Stimulated activated CD8-positive, alpha-beta memory T cell treated with anti-CD3 and anti-CD28 coated beads, Interleukin-7, amount 100 ng/mL, for 1 hour (primary cell): ENCODE results near the gene KCP.

Experiments used
- DNase-seq, 2 donors: peaks; one replicate each; pipeline ENCODE4 v3.0.0-alpha.2; 2020; ENCODE audit warnings: low read depth in 2 of 2

The KCP gene

DNA sequence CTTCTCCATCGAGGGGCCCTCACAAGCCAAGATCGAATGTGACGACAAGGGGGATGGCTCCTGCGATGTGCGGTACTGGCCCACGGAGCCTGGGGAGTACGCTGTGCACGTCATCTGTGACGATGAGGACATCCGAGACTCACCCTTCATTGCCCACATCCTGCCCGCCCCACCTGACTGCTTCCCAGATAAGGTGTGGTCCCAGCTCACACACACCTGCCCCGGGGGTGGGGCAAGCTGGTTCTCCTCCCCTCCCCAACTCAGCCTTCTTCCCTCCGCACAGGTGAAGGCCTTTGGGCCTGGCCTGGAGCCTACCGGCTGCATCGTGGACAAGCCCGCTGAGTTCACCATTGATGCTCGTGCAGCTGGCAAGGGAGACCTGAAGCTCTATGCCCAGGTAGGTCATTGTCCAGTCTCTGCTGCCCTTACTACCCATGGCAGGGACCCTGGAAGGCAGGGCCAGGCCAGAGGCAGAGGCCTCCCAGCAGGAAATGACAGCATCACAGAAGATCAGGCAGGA lies 69.3 kb downstream of the KCP start:
- no peak for DNase-seq

- DNase-seq, result no peak
Measured at GRCh38 chr7:128840326-128841170, 70.0 kb downstream of the KCP start.

- no peak for DNase-seq
Measured at GRCh38 chr7:128839751-128840177, 70.7 kb downstream of the KCP start.

- DNase-seq, result no peak
Measured at GRCh38 chr7:128838981-128839731, 71.4 kb downstream of the KCP start.

DNA sequence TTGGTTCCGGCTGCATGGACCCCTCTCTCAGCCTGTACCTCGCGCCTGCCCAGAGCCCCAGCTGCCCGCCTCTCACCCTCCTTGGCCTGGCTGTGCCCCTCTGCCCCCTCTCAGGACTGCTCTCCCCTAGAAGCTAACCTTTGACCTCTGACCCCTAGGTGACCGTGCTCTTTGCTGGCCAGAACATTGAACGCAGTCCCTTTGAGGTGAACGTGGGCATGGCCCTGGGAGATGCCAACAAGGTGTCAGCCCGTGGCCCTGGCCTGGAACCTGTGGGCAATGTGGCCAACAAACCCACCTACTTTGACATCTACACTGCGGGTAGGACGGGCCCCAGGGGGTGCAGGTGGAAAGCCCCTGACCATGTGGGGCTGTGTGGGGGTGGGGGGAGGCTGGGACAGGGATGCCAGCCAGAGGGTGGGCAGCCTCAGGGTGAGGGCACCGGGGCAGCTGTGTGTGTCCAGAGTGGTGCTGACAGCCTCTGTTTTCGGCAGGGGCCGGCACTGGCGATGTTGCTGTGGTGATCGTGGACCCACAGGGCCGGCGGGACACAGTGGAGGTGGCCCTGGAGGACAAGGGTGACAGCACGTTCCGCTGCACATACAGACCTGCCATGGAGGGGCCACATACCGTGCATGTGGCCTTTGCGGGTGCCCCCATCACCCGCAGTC lies 72.3 kb downstream of the KCP start:
- no peak for DNase-seq

GRCh38 chr7:128837521-128837921 lies 73.0 kb downstream of the KCP start:
- no peak for DNase-seq

DNA sequence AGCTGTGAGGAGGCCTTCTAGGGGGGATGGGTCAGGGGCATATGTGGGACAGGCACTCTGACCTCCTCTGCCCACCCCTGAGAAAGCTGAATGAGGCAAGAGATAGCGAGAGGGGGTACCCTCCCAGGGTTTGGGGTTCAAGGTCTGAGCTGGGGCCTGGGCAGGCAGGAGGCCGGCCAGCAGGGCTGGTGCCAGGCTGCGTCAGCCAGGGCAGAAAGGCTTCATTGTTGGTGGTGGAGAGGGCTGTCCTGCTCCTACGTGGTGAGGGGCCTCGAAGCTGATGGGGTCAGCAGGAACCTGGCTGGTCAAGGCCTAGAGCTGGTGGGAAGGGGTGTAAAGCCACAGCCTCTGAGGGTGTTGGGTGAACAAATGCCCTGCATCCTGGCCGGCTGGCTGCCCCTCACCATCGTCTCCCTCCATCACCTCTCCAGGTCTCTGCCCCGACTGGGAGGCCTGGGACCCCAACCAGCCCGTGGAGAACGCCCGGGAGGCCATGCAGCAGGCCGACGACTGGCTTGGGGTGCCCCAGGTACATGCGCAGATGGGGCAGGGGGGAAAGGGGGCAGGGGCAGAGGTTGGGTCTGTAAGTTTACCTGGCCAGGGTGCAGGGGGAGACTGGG lies 73.7 kb downstream of the KCP start:
- no peak for DNase-seq

DNA sequence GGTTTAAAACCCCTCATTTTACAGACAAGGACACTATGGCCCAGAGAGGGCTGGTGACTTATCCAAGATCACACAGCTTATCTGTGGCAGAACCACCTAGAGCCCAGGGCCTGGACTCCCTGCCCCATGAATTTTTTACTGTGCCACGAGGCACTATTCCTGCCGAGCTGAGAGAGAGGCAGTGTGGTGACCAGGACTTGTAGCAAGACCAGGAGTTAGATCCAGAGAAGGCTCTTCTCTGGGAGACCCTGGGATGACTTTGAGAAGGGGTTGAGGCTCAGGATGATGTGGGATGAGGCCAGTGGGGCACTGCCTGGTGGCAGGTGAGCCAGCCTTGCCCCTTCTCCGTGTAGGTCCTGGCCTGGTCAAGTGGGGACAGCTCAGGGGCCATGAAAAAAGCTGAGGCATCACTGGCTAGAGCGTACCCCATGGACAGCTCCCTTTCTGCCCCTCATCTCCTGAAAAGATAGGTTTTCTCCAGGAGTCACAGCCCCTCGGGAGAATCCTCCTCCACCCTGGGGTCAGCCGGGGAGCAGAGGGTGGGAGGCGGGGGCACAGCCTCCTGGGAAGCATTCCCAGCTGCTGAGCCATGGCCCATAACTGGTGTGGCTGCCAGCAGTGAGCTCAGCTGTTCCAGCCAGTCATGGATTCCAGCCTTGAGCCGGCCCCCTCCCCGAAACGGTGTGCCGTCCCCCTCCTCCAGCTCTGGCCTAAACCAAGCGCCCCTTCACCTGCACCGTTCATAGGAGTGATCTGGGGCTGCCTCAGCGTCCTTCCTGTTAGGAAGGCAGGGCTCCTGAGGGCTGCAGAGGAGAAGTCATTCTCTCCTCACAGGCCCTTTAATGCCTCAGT lies 74.5 kb downstream of the KCP start:
- DNase-seq, result no peak

DNA sequence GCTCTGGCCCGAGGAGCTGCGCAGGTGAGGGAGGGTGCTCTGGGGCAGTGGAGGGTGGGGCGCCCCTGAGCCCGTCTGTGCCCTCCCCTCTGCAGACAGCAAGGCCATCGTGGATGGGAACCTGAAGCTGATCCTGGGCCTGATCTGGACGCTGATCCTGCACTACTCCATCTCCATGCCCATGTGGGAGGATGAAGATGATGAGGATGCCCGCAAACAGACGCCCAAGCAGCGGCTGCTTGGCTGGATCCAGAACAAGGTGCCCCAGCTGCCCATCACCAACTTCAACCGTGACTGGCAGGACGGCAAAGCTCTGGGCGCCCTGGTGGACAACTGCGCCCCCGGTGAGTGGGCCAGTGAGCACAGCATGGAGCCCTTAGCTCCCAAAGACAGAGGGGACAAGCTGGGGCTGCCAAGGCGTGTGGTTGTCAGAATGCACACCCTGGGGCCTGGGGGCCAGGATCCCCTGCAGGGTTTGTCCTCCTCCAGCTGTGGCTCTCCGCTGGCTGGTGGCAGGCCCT lies 75.2 kb downstream of the KCP start:
- no peak for DNase-seq

GRCh38 chr7:128833946-128834325 lies 76.6 kb downstream of the KCP start:
- DNase-seq, result no peak

DNA sequence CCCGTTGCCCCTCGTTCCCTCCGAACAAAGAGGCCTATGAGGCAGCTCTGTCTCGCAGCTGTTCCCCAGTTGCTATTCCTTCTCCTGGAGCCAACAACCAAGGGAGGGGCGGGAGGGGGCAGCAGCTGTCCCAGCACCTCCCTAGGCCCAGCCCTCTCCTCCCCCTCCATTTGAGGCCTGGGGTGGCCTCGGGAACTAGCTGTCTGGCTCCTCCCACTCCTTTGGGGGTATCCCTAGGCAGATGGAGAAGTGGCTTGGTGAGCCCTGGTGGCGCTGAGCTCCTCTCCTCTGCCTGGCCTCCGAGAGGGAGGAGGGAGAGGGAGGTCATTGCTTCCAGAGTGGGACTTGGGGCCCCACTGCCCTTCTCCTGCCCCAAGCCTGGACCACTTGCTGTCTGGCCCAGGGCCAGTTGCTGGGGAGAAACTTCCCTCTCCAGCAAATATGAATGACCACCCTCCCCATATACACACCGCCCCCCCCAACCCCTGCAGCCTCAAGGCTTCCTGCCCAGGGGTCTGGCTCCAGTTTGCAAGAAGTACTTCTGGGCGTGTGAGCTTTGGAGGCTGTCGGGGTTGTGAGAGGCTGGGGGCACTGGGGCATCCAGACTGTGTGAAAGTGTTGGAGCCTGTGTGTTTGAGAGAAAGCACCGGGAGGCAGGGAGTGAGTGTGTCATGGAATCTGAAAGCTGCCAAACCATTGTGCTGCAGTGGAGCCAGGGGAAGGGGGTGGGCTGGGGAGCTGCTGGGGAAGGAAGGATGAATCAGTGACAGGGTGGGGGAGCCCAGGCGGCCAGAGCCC lies 77.2 kb downstream of the KCP start:
- no peak for DNase-seq

- no peak for DNase-seq
Measured at GRCh38 chr7:128832880-128833147, 77.7 kb downstream of the KCP start.

GRCh38 chr7:128831994-128832879 lies 78.3 kb downstream of the KCP start:
- DNase-seq, result no peak

DNA sequence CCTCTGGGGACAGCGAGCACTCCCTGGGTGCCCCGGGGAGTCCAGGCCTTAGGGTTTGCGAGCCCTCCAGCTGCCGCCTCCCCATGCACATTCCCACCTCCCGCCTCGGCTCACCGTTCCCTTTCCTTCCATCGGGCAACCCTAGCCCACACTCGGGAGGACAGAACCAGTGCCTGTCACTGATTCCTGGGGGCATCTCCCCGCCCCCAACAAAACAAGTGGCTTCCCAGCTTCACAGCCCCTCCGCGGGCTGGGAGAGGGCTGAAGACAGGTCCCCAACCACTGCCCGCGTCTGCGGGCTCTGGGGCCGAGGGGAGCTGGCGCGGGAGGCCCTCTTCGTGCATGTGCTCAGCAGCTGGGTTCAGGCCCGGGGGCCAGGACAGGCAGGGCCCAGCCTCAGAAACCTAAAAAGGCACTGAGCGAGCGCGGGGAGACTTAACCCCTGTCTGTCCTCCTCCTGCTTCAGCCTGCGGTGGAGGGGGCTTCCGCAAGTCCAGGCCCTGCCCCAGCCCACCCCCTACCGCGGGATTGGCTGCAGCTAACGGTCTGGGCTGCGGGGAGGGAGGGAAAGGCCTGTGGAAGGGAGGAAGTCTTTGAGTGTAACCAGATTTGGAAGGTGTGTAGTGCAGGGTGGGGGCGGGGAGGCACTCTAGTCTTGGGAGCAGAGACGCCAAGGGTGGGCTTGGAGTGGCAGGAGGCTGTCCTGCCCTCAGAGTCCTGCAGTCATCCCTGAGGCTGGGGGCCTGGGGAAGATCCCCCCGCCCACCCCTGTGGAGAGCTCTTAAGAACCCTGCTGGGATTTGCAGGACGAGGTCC lies 79.1 kb downstream of the KCP start:
- no peak for DNase-seq

DNA sequence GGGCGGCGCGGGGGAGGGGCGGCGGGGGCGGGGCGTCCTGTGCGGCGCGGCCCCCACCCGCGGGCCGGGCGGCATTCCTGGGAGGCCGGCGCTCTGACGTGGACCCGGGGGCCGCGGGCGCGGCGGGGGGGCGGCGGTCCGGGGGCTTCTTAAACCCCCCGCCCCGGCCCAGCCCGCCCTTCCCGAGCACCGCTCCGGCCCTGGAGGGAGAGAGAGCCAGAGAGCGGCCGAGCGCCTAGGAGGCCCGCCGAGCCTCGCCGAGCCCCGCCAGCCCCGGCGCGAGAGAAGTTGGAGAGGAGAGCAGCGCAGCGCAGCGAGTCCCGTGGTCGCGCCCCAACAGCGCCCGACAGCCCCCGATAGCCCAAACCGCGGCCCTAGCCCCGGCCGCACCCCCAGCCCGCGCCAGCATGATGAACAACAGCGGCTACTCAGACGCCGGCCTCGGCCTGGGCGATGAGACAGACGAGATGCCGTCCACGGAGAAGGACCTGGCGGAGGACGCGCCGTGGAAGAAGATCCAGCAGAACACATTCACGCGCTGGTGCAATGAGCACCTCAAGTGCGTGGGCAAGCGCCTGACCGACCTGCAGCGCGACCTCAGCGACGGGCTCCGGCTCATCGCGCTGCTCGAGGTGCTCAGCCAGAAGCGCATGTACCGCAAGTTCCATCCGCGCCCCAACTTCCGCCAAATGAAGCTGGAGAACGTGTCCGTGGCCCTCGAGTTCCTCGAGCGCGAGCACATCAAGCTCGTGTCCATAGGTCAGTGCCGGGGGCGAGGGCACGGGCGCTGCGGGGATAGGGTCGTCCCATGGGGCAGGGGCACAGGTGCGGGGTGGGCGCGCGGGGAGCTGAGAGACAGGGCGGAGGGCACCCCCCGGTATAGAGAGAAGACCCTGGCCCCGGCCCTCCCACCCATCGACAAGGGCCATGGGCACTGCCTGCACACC lies 80.0 kb downstream of the KCP start, which contains the start of gene FLNC:
Gene FLNC (plus strand): TSS at position 176 of the 947 bp plus-strand sequence. CDS start 232 bp downstream, at position 408.
- no peak for DNase-seq

- DNase-seq, result no peak
Measured at GRCh38 chr7:128829391-128830166, 80.9 kb downstream of the KCP start.
